Measurements from ENCODE around the gene ZSCAN20. TPM values are rescaled to one million over a fixed set of nuclear protein-coding genes. Genes with fewer than 3 reads are reported as not detected.

Gene ZSCAN20
- total RNA-seq, 4 donors from 2014 or later = 2.4 to 16.0 (median 5.2) TPM

GRCh38 chr1:33428661-33429060 is 43.8 kb upstream of the ZSCAN20 start:
- Histone ChIP-seq H3K36me3 (no peaks in the 10 kb centered on the region), H3K4me1 (peaks cover 0 to 12% of the 10 kb centered on the region in 2 donors), H3K27ac (no peak overlapping the region), H3K9me3 (no peaks in the 10 kb centered on the region), H3K27me3 (no peaks in the 10 kb centered on the region), H3K4me3 (no peak overlapping the region)
- intact Hi-C loops (cut with DNase I; ENCODE audit: low total_unique reads) = no loop called here
- TF ChIP-seq CTCF (IDR thresholded peaks at IDR 0.05) (no peak), POLR2A (IDR thresholded peaks at IDR 0.05) (no peak)
- no peak for DNase-seq

GRCh38 chr1:33429332-33429731 is 43.1 kb upstream of the ZSCAN20 start:
- peaks cover 3 to 12% of the 10 kb centered on the region in 2 donors for H3K4me1 ChIP-seq
- TF ChIP-seq CTCF (IDR thresholded peaks at IDR 0.05) = no peak
- TF ChIP-seq POLR2A (IDR thresholded peaks at IDR 0.05) = no peak
- H3K9me3 ChIP-seq = no peaks in the 10 kb centered on the region
- intact Hi-C loops (cut with DNase I; ENCODE audit: low total_unique reads) = no loop called here
- H3K4me3 ChIP-seq = no peak overlapping the region
- H3K27me3 ChIP-seq = no peaks in the 10 kb centered on the region
- DNase-seq = no peak
- no peaks in the 10 kb centered on the region for H3K36me3 ChIP-seq
- H3K27ac ChIP-seq = no peak overlapping the region

- TF ChIP-seq POLR2A (IDR thresholded peaks at IDR 0.05) (no peak), CTCF (IDR thresholded peaks at IDR 0.05) (peak in 2 of 4 experiments; percentile 50 to 53)
- peaks cover 5 to 12% of the 10 kb centered on the region in 2 donors for H3K4me1 ChIP-seq
- H3K4me3 ChIP-seq = peak overlapping the region; percentile 46 to 72
- peak overlapping the region; percentile 77 to 87 for H3K27ac ChIP-seq
- no peaks in the 10 kb centered on the region for H3K27me3 ChIP-seq
- peak; percentile 48 to 53 for DNase-seq
- H3K9me3 ChIP-seq = no peaks in the 10 kb centered on the region
- H3K36me3 ChIP-seq = no peaks in the 10 kb centered on the region
- intact Hi-C loops (cut with DNase I; ENCODE audit: low total_unique reads) = no loop called here
Observed at GRCh38 chr1:33429856-33430691, 42.4 kb upstream of the ZSCAN20 start.

- intact Hi-C loops (cut with DNase I; ENCODE audit: low total_unique reads) = no loop called here
- Histone ChIP-seq H3K4me3 (peak within 1 kb of the TSS; percentile 46 to 72), H3K27me3 (no peaks in the 10 kb centered on the region), H3K4me1 (peaks cover 5 to 12% of the 10 kb centered on the region in 2 donors), H3K9me3 (no peaks in the 10 kb centered on the region), H3K27ac (peak within 1 kb of the TSS; percentile 77 to 87), H3K36me3 (no peaks in the 10 kb centered on the region)
- DNase-seq = peak; percentile 96 to 97
- peak; percentile 40 to 81 for TF ChIP-seq POLR2A (IDR thresholded peaks at IDR 0.05)
- peak in 3 of 4 experiments; percentile 41 to 58 (median 45) for TF ChIP-seq CTCF (IDR thresholded peaks at IDR 0.05)
Observed at GRCh38 chr1:33430692-33431593, 41.5 kb upstream of the ZSCAN20 start, which contains the start of gene PHC2. Gene PHC2 (minus strand): TSS chr1:33431095. CDS start chr1:33375539, 55,556 bp downstream.

All from uterus (tissue), 4 donors.